HT-29 (cell line): ENCODE measurements around the gene SLC33A1. TPM values are rescaled to one million over a fixed set of nuclear protein-coding genes. Genes with fewer than 3 reads are reported as not detected.
"Not testable (repeated sequence)": the region's sequence is repeated elsewhere in the genome, so short reads cannot be mapped to it uniquely, and the experiment has no call there.

ENCODE experiments used
- DNase-seq: peaks from one replicate; pipeline ENCODE4 v3.0.0-alpha.2; 2015; ENCODE audit warnings: low spot score
- total RNA-seq: library from RNA; depleted of rRNA; stranded (reverse); fragments of >200 nt; shearing (Covaris generic); gene quantifications from 2 replicates; pipeline ENCODE4 v1.2.3, GENCODE V29; 2014; rRNA removed

SLC33A1 gene
- 19.6 and 21.8 TPM in 2 replicates for total RNA-seq

GRCh38 chr3:155854141-155854940, at the start of gene SLC33A1:
Gene SLC33A1 (minus strand): TSS chr3:155854427. CDS start chr3:155853997, 430 bp downstream.
- DNase-seq: peak; percentile 99

- no peak for DNase-seq
Measured at GRCh38 chr3:155895379-155895900, 41.2 kb upstream of the SLC33A1 start.

- DNase-seq: no peak
Measured at GRCh38 chr3:155891321-155891720, 37.1 kb upstream of the SLC33A1 start.

GRCh38 chr3:155890671-155891190, 36.5 kb upstream of the SLC33A1 start:
- no peak for DNase-seq

- no peak for DNase-seq
Measured at GRCh38 chr3:155889952-155890351, 35.7 kb upstream of the SLC33A1 start.

- no peak for DNase-seq
Measured at GRCh38 chr3:155889212-155889611, 35.0 kb upstream of the SLC33A1 start.

- no peak for DNase-seq
Measured at GRCh38 chr3:155886915-155887314, 32.7 kb upstream of the SLC33A1 start.

- not testable (repeated sequence) for DNase-seq
Measured at GRCh38 chr3:155886348-155886747, 32.1 kb upstream of the SLC33A1 start.

- no peak for DNase-seq
Measured at GRCh38 chr3:155885292-155885691, 31.1 kb upstream of the SLC33A1 start.

GRCh38 chr3:155884292-155884691, 30.1 kb upstream of the SLC33A1 start:
- no peak for DNase-seq

GRCh38 chr3:155880286-155880685, 26.1 kb upstream of the SLC33A1 start:
- DNase-seq: no peak

GRCh38 chr3:155876503-155876902, 22.3 kb upstream of the SLC33A1 start:
- no peak for DNase-seq

- no peak for DNase-seq
Measured at GRCh38 chr3:155876037-155876436, 21.8 kb upstream of the SLC33A1 start.

GRCh38 chr3:155872904-155873646, 18.8 kb upstream of the SLC33A1 start:
- DNase-seq: no peak

- DNase-seq: no peak
Measured at GRCh38 chr3:155871746-155872158, 17.5 kb upstream of the SLC33A1 start.

- DNase-seq: peak; percentile 53
Measured at GRCh38 chr3:155870945-155871745, 16.9 kb upstream of the SLC33A1 start.

GRCh38 chr3:155870133-155870944, 16.1 kb upstream of the SLC33A1 start, which contains the start of gene GMPS:
Gene GMPS (plus strand): TSS chr3:155870650. CDS start chr3:155870871, 221 bp downstream.
- peak; percentile 95 for DNase-seq

GRCh38 chr3:155869691-155870090, 15.5 kb upstream of the SLC33A1 start:
- DNase-seq: no peak

- no peak for DNase-seq
Measured at GRCh38 chr3:155863072-155863784, 9.0 kb upstream of the SLC33A1 start.
